NCI-H1105 treated with DMSO at 0.1 percent for 48 hours (cell line): Measurements from ENCODE around the gene UBE2L3.
"Not testable (repeated sequence)": the region's sequence is repeated elsewhere in the genome, so short reads cannot be mapped to it uniquely, and the experiment has no call there.

Source experiments
- DNase-seq: peaks from one replicate; lab custom pipeline; 2025; lab: John Stamatoyannopoulos, UW

UBE2L3 gene

DNA sequence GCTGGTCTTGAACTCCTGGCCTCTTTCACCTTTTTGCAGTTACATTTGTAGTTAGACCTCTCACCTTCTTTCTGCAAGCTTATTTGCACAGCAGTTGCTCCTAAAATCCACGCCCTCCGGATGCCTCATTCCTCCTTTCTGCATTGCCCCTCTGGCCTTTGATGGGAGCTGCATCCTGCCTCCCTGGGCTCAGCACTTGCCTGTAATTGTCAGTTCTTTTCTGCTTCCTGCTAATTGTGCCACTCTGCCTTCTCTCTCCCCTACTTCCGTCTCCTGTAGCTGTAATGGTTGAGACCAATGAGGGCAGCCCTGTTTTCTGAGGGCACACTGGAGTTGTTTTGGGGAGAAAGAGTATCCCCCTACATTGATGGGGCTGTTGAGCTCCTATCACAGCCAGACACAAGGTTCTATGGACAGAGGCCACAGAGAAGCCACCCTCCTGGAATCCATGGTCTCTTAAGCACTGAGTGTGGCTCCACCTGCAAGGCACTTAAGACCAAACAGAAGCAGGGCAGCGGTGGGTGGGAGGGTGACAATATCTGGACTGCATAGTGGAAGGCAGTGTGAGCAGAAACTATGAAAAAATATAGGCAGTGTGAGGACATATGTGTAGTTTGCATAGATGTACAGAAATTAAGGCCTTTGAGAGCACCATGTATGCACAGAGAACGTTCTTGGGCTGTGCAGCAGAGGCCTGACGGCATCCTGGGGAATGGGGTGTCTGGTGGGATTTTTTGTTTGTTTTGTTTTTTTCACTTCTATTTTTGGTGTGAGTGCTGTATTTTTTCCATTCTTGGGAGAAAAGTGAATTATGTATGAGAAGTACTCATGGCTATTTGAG, 31.8 kb downstream of the UBE2L3 start:
- DNase-seq, result no peak

GRCh38 chr22:21602579-21602978, 35.1 kb downstream of the UBE2L3 start:
- DNase-seq, result no peak

DNA sequence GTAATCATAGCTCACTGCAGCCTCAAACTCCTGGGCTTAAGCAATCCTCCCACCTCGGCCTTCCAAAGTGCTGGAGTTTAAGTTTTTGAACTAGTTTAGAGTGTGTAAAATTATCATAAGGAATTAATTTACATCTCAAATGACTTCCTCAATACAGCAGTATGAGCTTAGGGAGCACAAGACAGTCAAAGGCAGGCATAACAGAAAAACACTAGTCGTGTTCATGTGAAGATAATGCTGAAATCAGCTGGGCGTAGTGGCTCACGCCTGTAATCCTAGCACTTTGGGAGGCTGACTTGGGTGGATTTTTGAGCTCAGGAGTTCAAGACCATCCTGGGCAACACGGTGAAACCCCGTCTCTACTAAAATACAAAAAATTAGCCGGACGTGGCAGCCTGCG, 36.5 kb downstream of the UBE2L3 start:
- no peak for DNase-seq

GRCh38 chr22:21605887-21606564, 38.5 kb downstream of the UBE2L3 start:
- DNase-seq, result no peak

- DNase-seq, result no peak
Observed at GRCh38 chr22:21606775-21607174, 39.3 kb downstream of the UBE2L3 start.

GRCh38 chr22:21609556-21610157, 42.1 kb downstream of the UBE2L3 start:
- DNase-seq, result not testable (repeated sequence)

- DNase-seq, result no peak
Observed at GRCh38 chr22:21611210-21611977, 43.9 kb downstream of the UBE2L3 start.

GRCh38 chr22:21612858-21613257, 45.3 kb downstream of the UBE2L3 start:
- no peak for DNase-seq

- no peak for DNase-seq
Observed at GRCh38 chr22:21613553-21614233, 46.2 kb downstream of the UBE2L3 start.

DNA sequence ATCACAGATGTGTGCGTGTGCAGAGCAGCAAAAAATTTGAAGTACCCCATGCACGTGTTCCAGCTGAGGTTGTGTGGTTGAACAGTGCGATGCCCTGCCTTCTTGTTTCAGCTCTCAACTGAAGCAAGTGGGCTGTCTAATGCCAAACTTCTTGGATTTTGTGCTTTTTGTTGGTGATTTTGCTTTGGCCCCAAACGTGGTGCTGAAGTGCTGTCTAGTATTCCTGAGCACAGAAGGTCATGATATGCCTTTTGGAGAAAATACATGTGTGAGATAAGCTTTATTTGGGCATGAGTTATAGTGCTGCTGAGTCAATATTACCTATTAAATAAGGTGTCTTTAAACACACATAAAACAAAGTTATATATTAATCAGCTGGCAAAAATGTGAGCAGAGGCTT, 48.2 kb downstream of the UBE2L3 start:
- DNase-seq, result no peak

DNA sequence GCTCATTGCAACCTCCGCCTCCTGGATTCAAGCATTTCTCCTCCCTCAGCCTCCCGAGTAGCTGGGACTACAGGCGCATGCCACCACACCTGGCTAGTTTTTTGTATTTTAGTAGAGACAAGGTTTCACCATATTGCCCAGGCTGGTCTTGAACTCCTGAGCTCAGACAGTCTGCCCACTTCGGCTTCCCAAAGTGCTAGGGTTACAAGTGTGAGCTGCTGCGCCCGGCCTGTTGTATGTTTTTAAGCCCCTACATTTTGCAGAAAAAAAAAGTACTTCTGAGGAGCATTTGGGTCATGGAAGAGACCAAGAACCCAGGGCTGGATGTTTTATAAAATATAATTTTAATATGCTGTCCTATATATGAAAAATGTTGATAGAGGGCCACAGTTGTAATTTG, 49.8 kb downstream of the UBE2L3 start:
- DNase-seq, result not testable (repeated sequence)

GRCh38 chr22:21621025-21621424, 53.5 kb downstream of the UBE2L3 start:
- no peak for DNase-seq

DNA sequence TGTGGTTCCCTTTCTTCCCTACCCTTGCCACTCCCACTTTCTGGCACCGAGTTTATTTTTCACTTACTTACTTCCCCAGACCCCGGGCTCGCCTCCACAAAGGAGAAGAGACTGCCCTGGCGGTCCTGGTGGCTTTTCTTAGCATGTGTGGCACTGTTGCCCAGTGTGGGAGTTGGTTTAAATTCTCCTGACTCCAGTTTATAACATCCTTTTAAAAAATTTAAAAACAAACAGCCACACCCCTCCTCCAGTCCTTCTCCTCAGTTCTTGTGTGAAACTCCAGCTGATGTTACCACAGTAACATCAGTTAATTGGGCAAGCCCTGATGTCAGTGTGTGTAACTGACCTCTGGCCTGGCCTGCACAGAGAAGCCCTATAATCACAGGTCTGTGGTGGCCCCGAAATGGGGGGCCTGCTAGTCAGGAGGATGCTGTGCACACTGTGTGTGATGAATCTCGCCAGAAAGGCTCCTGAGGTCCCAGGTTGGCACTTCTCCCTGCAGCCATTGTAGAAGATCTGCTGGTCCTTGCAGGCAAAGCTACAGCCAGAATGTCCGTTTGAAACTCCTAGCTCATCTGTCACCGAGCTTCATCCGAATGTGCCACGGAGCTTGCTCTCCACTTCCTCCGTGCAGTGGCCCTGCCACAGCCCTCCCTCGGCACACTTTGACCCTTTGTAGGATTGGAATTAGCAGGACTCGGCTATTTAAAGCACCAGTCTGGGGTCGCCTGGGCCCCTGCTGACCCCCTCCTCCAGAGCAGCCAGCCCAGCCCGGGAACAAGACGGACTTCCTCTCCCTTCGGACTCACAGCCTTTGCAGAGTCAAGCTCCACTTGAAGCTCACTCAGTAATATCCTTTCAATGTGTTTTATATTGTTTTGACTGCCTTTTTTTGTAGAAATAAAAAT, 54.8 kb downstream of the UBE2L3 start:
- DNase-seq, result no peak

DNA sequence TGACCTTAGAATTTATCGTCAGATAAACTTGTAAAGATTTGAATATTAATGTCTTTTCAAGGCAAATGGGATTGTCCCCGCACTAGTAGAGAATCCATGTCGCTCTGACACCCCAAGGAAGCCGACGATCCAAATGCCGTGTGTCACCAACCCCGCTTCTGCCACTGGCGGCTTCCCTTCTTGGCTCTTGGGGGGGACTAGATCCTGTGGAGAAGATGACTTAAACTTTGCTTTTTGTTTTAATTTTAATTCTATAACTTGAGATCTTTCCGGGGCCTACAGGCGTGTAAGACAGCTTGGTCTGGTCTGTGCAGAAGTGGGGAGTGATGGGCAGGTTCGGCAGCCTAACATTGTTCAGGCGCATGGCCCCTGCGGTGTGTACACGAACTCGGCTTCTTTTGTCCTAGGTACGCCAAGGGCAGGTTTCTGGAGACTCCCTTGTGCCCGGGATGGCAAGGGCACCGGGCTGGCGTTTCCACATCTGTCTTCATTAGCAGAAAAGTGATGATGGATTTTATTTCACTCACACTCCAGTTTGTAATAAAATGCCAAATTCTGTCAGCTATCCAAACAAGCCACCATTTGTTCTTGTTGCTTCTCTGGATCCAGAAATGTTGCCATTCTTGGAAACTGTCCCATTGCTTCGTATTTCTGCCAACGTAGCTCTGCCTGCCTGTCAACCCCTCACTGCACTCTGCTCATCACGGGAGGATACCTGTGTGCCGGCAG, 55.6 kb downstream of the UBE2L3 start:
- no peak for DNase-seq

- DNase-seq, result no peak
Observed at GRCh38 chr22:21623648-21623970, 56.1 kb downstream of the UBE2L3 start.

DNA sequence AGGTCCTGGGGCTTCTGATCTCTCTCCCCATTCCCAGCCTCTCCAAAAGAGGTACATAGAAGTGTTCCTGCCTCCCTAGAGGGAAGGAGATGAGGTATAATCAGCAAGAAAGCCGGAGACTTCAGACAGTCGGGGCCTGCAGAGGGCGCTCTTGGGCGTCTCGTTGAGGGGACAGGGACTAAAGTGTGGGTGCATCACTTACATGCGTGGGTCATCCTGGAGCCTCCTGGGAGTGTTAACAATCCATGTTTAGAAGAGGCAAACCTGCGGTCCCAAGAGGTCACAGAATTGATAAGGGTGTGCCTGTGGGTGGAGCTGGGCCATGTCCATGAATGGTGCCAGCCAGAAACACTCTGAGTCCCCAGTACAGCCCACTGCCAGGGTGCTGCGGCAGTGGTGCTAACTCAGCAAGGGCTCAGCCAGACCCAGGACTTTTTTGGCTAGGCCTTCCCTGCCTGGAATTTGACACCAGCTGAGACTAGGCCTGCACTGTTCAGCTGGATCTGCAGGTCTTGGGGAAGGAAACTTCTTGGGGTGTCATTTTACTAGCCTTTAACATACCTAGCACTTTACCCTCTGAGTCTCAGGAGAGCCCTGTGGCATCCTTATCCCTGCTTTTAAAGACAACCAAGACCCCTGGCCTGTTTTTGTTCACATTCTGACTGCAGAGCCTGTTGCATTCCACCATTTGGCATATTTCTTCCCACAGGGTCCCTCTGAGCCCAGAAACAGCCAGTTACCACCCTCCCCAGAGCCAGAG, 56.8 kb downstream of the UBE2L3 start:
- no peak for DNase-seq

- DNase-seq, result no peak
Observed at GRCh38 chr22:21624880-21625791, 57.6 kb downstream of the UBE2L3 start.

- no peak for DNase-seq
Observed at GRCh38 chr22:21626073-21626734, 58.7 kb downstream of the UBE2L3 start.
